HG03103 (cell line): Measurements from ENCODE around the gene CNBP.

Source experiments
- ATAC-seq: cut with Tn5 transposase; IDR thresholded peaks from one replicate; pipeline ENCODE4 v1.9.1; 2021; ENCODE audit warnings: low read depth; ENCODE audit not compliant: unreplicated experiment

Gene CNBP

GRCh38 chr3:129132097-129132866 is 51.4 kb downstream of the CNBP start:
- ATAC-seq: no peak

GRCh38 chr3:129131465-129132088 is 52.1 kb downstream of the CNBP start:
- no peak for ATAC-seq

GRCh38 chr3:129130291-129130813 is 53.3 kb downstream of the CNBP start:
- no peak for ATAC-seq

GRCh38 chr3:129128357-129129155 is 55.1 kb downstream of the CNBP start:
- ATAC-seq: no peak

GRCh38 chr3:129126726-129127280 is 56.9 kb downstream of the CNBP start:
- ATAC-seq: no peak

GRCh38 chr3:129123314-129124060 is 60.2 kb downstream of the CNBP start:
- ATAC-seq: no peak

GRCh38 chr3:129122412-129123011 is 61.2 kb downstream of the CNBP start:
- no peak for ATAC-seq

- ATAC-seq: peak; percentile 39
Observed at GRCh38 chr3:129121792-129122411, 61.8 kb downstream of the CNBP start, which contains the start of gene RAB43. Gene RAB43 (minus strand): TSS chr3:129121804. CDS start chr3:129121489, 315 bp downstream.

GRCh38 chr3:129121016-129121791 is 62.5 kb downstream of the CNBP start:
- ATAC-seq: peak; percentile 0

- peak; percentile 57 for ATAC-seq
Observed at GRCh38 chr3:129120254-129121004, 63.3 kb downstream of the CNBP start.

- ATAC-seq: no peak
Observed at GRCh38 chr3:129119365-129120100, 64.2 kb downstream of the CNBP start.

- no peak for ATAC-seq
Observed at GRCh38 chr3:129118745-129119144, 65.0 kb downstream of the CNBP start.
